H9 (cell line): Measurements from ENCODE around the gene YAE1. TPM values are rescaled to one million over a fixed set of nuclear protein-coding genes. Genes with fewer than 3 reads are reported as not detected.

Source experiments
- DNase-seq: peaks from one replicate; pipeline ENCODE4 v3.0.0-alpha.2; 2017
- H2AFZ ChIP-seq: one replicate; pipeline ENCODE4 v1.6.1; 2013; ENCODE audit warnings: mild to moderate bottlenecking, low read length, control low read depth, moderate library complexity
- H2AK5ac ChIP-seq: 2 replicates; pipeline ENCODE4 v1.6.1; 2013; ENCODE audit warnings: low read length, control low read depth, mixed read lengths; ENCODE audit not compliant: insufficient read length
- H2BK120ac ChIP-seq: one replicate; pipeline ENCODE4 v1.6.1; 2013; ENCODE audit warnings: low read depth, mild to moderate bottlenecking, low read length, control low read depth, inconsistent platforms; ENCODE audit not compliant: poor library complexity, severe bottlenecking
- H2BK12ac ChIP-seq: 2 replicates; pipeline ENCODE4 v1.6.1; 2013; ENCODE audit warnings: low read length, control low read depth, mixed read lengths, low read depth; ENCODE audit not compliant: insufficient read length
- H2BK15ac ChIP-seq: 2 replicates; pipeline ENCODE4 v1.6.1; 2013; ENCODE audit warnings: low read depth, low read length, control low read depth
- H2BK20ac ChIP-seq: one replicate; pipeline ENCODE4 v1.6.1; 2013; ENCODE audit warnings: low read depth, mild to moderate bottlenecking, low read length, control low read depth, inconsistent platforms; ENCODE audit not compliant: poor library complexity, severe bottlenecking
- H2BK5ac ChIP-seq: 2 replicates; pipeline ENCODE4 v1.6.1; 2013; ENCODE audit warnings: low read length, control low read depth, mixed read lengths; ENCODE audit not compliant: insufficient read length
- H3K14ac ChIP-seq: 2 replicates; pipeline ENCODE4 v1.6.1; 2013; ENCODE audit warnings: low read length, control low read depth; ENCODE audit not compliant: insufficient read depth
- H3K18ac ChIP-seq: 2 replicates; pipeline ENCODE4 v1.6.1; 2013; ENCODE audit warnings: low read depth, mild to moderate bottlenecking, mixed read lengths, low read length, control low read depth; ENCODE audit not compliant: insufficient read length
- H3K23ac ChIP-seq: 2 replicates; pipeline ENCODE4 v1.6.1; 2013; ENCODE audit warnings: low read length, control low read depth, mixed read lengths, low read depth; ENCODE audit not compliant: insufficient read length
- H3K23me2 ChIP-seq: 2 replicates; pipeline ENCODE4 v1.6.1; 2013; ENCODE audit warnings: low read depth, mild to moderate bottlenecking, mixed read lengths, low read length, control low read depth; ENCODE audit not compliant: insufficient read length, poor library complexity, severe bottlenecking
- H3K27ac ChIP-seq: 2 replicates; pipeline ENCODE4 v1.5.1; 2013; ENCODE audit warnings: low read length, control low read depth, mixed read lengths, low read depth; ENCODE audit not compliant: insufficient read length
- H3K27me3 ChIP-seq: 2 replicates; pipeline ENCODE4 v1.6.1; 2013; ENCODE audit warnings: low read length, control low read depth, inconsistent platforms; ENCODE audit not compliant: insufficient read depth
- H3K4ac ChIP-seq: 2 replicates; pipeline ENCODE4 v1.6.1; 2013; ENCODE audit warnings: low read depth, mild to moderate bottlenecking, control low read depth, inconsistent platforms, low read length, moderate library complexity
- H3K4me1 ChIP-seq: 2 replicates; pipeline ENCODE4 v1.6.1; 2013; ENCODE audit warnings: low read length, control low read depth, inconsistent platforms; ENCODE audit not compliant: insufficient read depth
- H3K4me2 ChIP-seq: 2 replicates; pipeline ENCODE4 v1.6.1; 2013; ENCODE audit warnings: low read length, control low read depth, mixed read lengths; ENCODE audit not compliant: insufficient read length, insufficient read depth
- H3K56ac ChIP-seq: 2 replicates; pipeline ENCODE4 v1.6.1; 2013; ENCODE audit warnings: low read depth, mild to moderate bottlenecking, mixed read lengths, low read length, control low read depth; ENCODE audit not compliant: insufficient read length
- H3K79me1 ChIP-seq: 2 replicates; pipeline ENCODE4 v1.6.1; 2013; ENCODE audit warnings: low read depth, mild to moderate bottlenecking, moderate library complexity, low read length, control low read depth, inconsistent platforms; ENCODE audit not compliant: insufficient read depth, poor library complexity, severe bottlenecking
- H3K79me2 ChIP-seq: 2 replicates; pipeline ENCODE4 v1.6.1; 2013; ENCODE audit warnings: low read length, control low read depth, inconsistent platforms; ENCODE audit not compliant: insufficient read depth
- H3K9ac ChIP-seq: 2 replicates; pipeline ENCODE4 v1.6.1; 2013; ENCODE audit warnings: low read length, control low read depth, mixed read lengths; ENCODE audit not compliant: insufficient read length; ENCODE audit errors: extremely low read depth
- H3K9me3 ChIP-seq: one replicate; pipeline ENCODE4 v1.6.1; 2013; ENCODE audit warnings: low read depth, low read length, inconsistent platforms; ENCODE audit not compliant: control insufficient read depth
- H3T11ph ChIP-seq: one replicate; pipeline ENCODE4 v1.6.1; 2013; ENCODE audit warnings: mild to moderate bottlenecking, low read length, control low read depth, inconsistent platforms
- H4K20me1 ChIP-seq: one replicate; pipeline ENCODE4 v1.6.1; 2013; ENCODE audit not compliant: control insufficient read depth, insufficient read length, insufficient read depth
- H4K5ac ChIP-seq: 2 replicates; pipeline ENCODE4 v1.6.1; 2013; ENCODE audit warnings: low read depth, mild to moderate bottlenecking, mixed read lengths, low read length, control low read depth; ENCODE audit not compliant: insufficient read length
- H4K8ac ChIP-seq: replicated peaks from 2 replicates; pipeline ENCODE4 v1.6.1; 2013; ENCODE audit warnings: low read length, control low read depth, mixed read lengths, low read depth; ENCODE audit not compliant: insufficient read length
- H4K91ac ChIP-seq: 2 replicates; pipeline ENCODE4 v1.6.1; 2013; ENCODE audit warnings: low read depth, mild to moderate bottlenecking, moderate library complexity, mixed read lengths, low read length, control low read depth; ENCODE audit not compliant: insufficient read length
- H3K27ac Mint-ChIP-seq, 3 experiments: 2 replicates in 2 of 3; 3 replicates in 1 of 3; pipeline ENCODE4 v1.8.0; 2020 to 2021; ENCODE audit warnings: mixed read lengths in 3 of 3, mild to moderate bottlenecking in 1 of 3, moderate library complexity in 1 of 3
- H3K27me3 Mint-ChIP-seq: 2 replicates; pipeline ENCODE4 v1.8.0; 2021; ENCODE audit warnings: low read depth, mild to moderate bottlenecking, moderate library complexity, mixed read lengths
- H3K36me3 Mint-ChIP-seq, 3 experiments: 2 replicates in 2 of 3; 3 replicates in 1 of 3; pipeline ENCODE4 v1.8.0; 2020 to 2021; ENCODE audit warnings: low read depth in 3 of 3, mixed read lengths in 3 of 3; ENCODE audit not compliant: insufficient read depth in 1 of 3
- H3K4me1 Mint-ChIP-seq, 2 experiments: 2 replicates each; pipeline ENCODE4 v1.8.0; 2020; ENCODE audit warnings: mixed read lengths in 2 of 2
- H3K4me3 Mint-ChIP-seq, 2 experiments: 2 replicates in 1 of 2; 3 replicates in 1 of 2; pipeline ENCODE4 v1.8.0; 2020 to 2021; ENCODE audit warnings: mild to moderate bottlenecking in 2 of 2, mixed read lengths in 2 of 2, moderate library complexity in 1 of 2
- H3K9me3 Mint-ChIP-seq, 2 experiments: 2 replicates in 1 of 2; 3 replicates in 1 of 2; pipeline ENCODE4 v1.8.0; 2020; ENCODE audit warnings: mild to moderate bottlenecking in 2 of 2, mixed read lengths in 2 of 2, moderate library complexity in 1 of 2
- CTCF ChIP-seq: fragments of 200-600 bp; sonication (generic); conservative IDR thresholded peaks from 3 replicates; pipeline ENCODE4 v1.8.0; 2021; ENCODE audit warnings: antibody characterized with exemption, mild to moderate bottlenecking
- WGBS: extraction: QIAGEN DNeasy Blood & Tissue Kit; methylation state at CpG from one replicate; pipeline ENCODE4 v1.1.7; 2013; ENCODE audit warnings: missing lambda C conversion rate, low lambda C conversion rate, mixed read lengths; ENCODE audit not compliant: insufficient read length; ENCODE audit errors: extremely low coverage; 5-methylcytosine and 5-hydroxymethylcytosine counted together
- total RNA-seq: library from RNA; stranded (reverse); gene quantifications from 2 replicates; pipeline ENCODE4 v1.2.1, GENCODE V29; 2021

YAE1 gene
- total RNA-seq, 1 experiment from 2014 or later = 28.8 TPM

DNA sequence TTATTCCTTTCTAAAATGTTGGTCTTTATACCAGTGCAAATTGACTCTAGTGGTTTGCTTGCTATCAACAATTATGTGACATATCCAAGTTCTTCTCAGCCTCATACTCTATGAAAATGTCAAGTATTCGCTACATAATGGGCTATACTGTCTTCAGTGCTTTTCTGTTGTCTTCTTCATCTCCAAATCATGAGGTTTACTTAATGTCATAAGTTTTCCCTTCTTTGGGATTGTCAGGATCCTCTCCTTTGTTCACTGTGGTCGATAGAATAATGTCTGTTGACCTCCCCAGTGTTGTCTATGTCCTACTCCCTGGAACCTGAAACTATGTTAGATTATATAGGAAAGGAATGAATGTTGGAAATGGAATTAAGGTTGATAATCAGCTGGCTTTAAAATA, 40.7 kb downstream of the YAE1 start:
- Histone ChIP-seq H4K8ac (no peak overlapping the region), H4K91ac (no peak overlapping the region), H3K56ac (no peak overlapping the region), H4K5ac (no peak overlapping the region), H2BK15ac (no peak overlapping the region), H2BK5ac (no peak overlapping the region), H3K18ac (no peak overlapping the region), H3K4ac (no peak overlapping the region), H3K23ac (no peak overlapping the region), H3K4me2 (no peak overlapping the region), H3K9me3 (no peaks in the 10 kb centered on the region), H3K79me2 (no peaks in the 10 kb centered on the region), H3K4me1 (no peaks in the 10 kb centered on the region; the same call in 1 of the 2 replicates), H2BK12ac (no peak overlapping the region), H2BK120ac (no peak overlapping the region), H4K20me1 (no peaks in the 10 kb centered on the region), H3K79me1 (no peaks in the 10 kb centered on the region), H3T11ph (no peak overlapping the region), H3K23me2 (peaks cover 2% of the 10 kb centered on the region), H2AK5ac (no peak overlapping the region), H3K9ac (no peak overlapping the region), H2BK20ac (no peak overlapping the region), H2AFZ (no peak overlapping the region), H3K27me3 (no peaks in the 10 kb centered on the region; the same call in 1 of the 2 replicates), H3K14ac (no peak overlapping the region), H3K27ac (no peak overlapping the region)
- no peak for DNase-seq
- peaks cover 3 to 12% of the 10 kb centered on the region in 2 experiments for H3K4me1 Mint-ChIP-seq
- H3K27ac Mint-ChIP-seq = no peak overlapping the region
- no CpG with 5 or more reads among the region's 2 CpGs for WGBS
- no peaks in the 10 kb centered on the region for H3K9me3 Mint-ChIP-seq
- peaks cover 21% of the 10 kb centered on the region for H3K27me3 Mint-ChIP-seq
- H3K36me3 Mint-ChIP-seq = no peaks in the 10 kb centered on the region
- H3K4me3 Mint-ChIP-seq = no peak overlapping the region
- TF ChIP-seq CTCF = no peak
